Natural killer cell (primary cell): ENCODE results near the gene SPOCK2. TPM values are rescaled to one million over a fixed set of nuclear protein-coding genes. Genes with fewer than 3 reads are reported as not detected.

ENCODE experiments used
- ATAC-seq, 3 donors: fragments of 150-1000 bp in 2 of 3; fragments of 200-7000 bp in 1 of 3; cut with Tn5 transposase; 1 replicate in 1 of 3; 2 replicates in 2 of 3; pipeline ENCODE4 v1.10.0; 2021; ENCODE audit warnings: mild to moderate bottlenecking in 2 of 3, moderate library complexity in 2 of 3
- DNase-seq, 2 donors: peaks; one replicate each; pipeline versions ENCODE4 v3.0.0 to v3.0.0-alpha.2; 2013 to 2021; ENCODE audit warnings: mixed read lengths in 1 of 2
- H3K27ac ChIP-seq: one replicate; pipeline ENCODE4 v1.5.1; 2013; ENCODE audit warnings: mild to moderate bottlenecking, low read length
- H3K27me3 ChIP-seq: one replicate; pipeline ENCODE4 v1.6.1; 2013; ENCODE audit warnings: low read length; ENCODE audit not compliant: control insufficient read depth, insufficient read depth
- H3K36me3 ChIP-seq: one replicate; pipeline ENCODE4 v1.6.1; 2013; ENCODE audit warnings: low read length; ENCODE audit not compliant: control insufficient read depth, insufficient read depth
- H3K4me1 ChIP-seq: one replicate; pipeline ENCODE4 v1.6.1; 2013; ENCODE audit warnings: low read length; ENCODE audit not compliant: control insufficient read depth, insufficient read depth
- H3K4me3 ChIP-seq: one replicate; pipeline ENCODE4 v1.5.1; 2013; ENCODE audit warnings: low read length
- H3K9me3 ChIP-seq: one replicate; pipeline ENCODE4 v1.6.1; 2013; ENCODE audit warnings: low read length; ENCODE audit not compliant: control insufficient read depth, insufficient read depth
- H3K27ac Mint-ChIP-seq, 2 donors: one replicate each; pipeline ENCODE4 v1.8.0; 2022; ENCODE audit warnings: mild to moderate bottlenecking in 2 of 2, mixed read lengths in 2 of 2, moderate library complexity in 1 of 2
- H3K27me3 Mint-ChIP-seq, 2 donors: one replicate each; pipeline ENCODE4 v1.8.0; 2022; ENCODE audit warnings: low read depth in 2 of 2, mixed read lengths in 2 of 2
- H3K36me3 Mint-ChIP-seq: one replicate; pipeline ENCODE4 v1.8.0; 2022; ENCODE audit warnings: mixed read lengths
- H3K4me1 Mint-ChIP-seq, 2 donors: one replicate each; pipeline ENCODE4 v1.8.0; 2022; ENCODE audit warnings: mixed read lengths in 2 of 2
- H3K4me3 Mint-ChIP-seq: one replicate; pipeline ENCODE4 v1.8.0; 2022; ENCODE audit warnings: mild to moderate bottlenecking, moderate library complexity, mixed read lengths
- H3K9me3 Mint-ChIP-seq, 2 donors: one replicate each; pipeline ENCODE4 v1.8.0; 2022; ENCODE audit warnings: mixed read lengths in 2 of 2
- CTCF ChIP-seq: fragments of 200-600 bp; IDR thresholded peaks from one replicate; pipeline ENCODE4 v1.8.0; 2022; ENCODE audit warnings: antibody characterized with exemption
- WGBS: methylation state at CpG from one replicate; pipeline ENCODE4 v1.1.7; 2013; ENCODE audit warnings: missing lambda C conversion rate; ENCODE audit not compliant: insufficient coverage; 5-methylcytosine and 5-hydroxymethylcytosine counted together
- intact Hi-C: fragments of 100-400 bp; cut with micrococcal nuclease; formaldehyde crosslinking; loops from one replicate; pipeline ENCODE4 v1.14.2; 2022
- total RNA-seq, 4 donors: library from RNA; stranded (reverse); fragments of 120-200 nt in 1 of 4; gene quantifications; one replicate each; pipeline versions ENCODE4 v1.2.3 to v1.2.4, GENCODE V29; 2013 to 2022

The SPOCK2 gene
- total RNA-seq, 3 donors from 2014 or later (not counting 1 experiment from before 2014, with no cell fraction given) = 258 to 329 (median 293) TPM

- Mint-ChIP-seq H3K27me3 (peaks cover 0 to 3% of the 10 kb centered on the region in 2 donors), H3K4me1 (peaks cover 19 to 22% of the 10 kb centered on the region in 2 donors), H3K9me3 (no peaks in the 10 kb centered on the region), H3K4me3 (no peak overlapping the region), H3K27ac (no peak overlapping the region), H3K36me3 (peaks cover 8% of the 10 kb centered on the region)
- peaks cover 6% of the 10 kb centered on the region for H3K36me3 ChIP-seq
- 97% methylated on average over 8 of the region's 8 CpGs for WGBS
- no peaks in the 10 kb centered on the region for H3K9me3 ChIP-seq
- intact Hi-C loops = no loop called here
- TF ChIP-seq CTCF = no peak
- no peak for ATAC-seq
- H3K4me1 ChIP-seq = peaks cover 14% of the 10 kb centered on the region
- no peak overlapping the region for H3K27ac ChIP-seq
- H3K27me3 ChIP-seq = no peaks in the 10 kb centered on the region
- DNase-seq = no peak
- no peak overlapping the region for H3K4me3 ChIP-seq
Observed at GRCh38 chr10:72092171-72092924, 4.0 kb upstream of the SPOCK2 start.

- WGBS = 100% methylated on average over 3 of the region's 3 CpGs
- H3K36me3 ChIP-seq = no peaks in the 10 kb centered on the region
- peaks cover 0 to 3% of the 10 kb centered on the region in 2 donors for H3K27me3 Mint-ChIP-seq
- peaks cover 33% of the 10 kb centered on the region for H3K4me1 ChIP-seq
- peaks cover 34 to 39% of the 10 kb centered on the region in 2 donors for H3K4me1 Mint-ChIP-seq
- no peaks in the 10 kb centered on the region for H3K9me3 Mint-ChIP-seq
- no peaks in the 10 kb centered on the region for H3K27me3 ChIP-seq
- H3K4me3 Mint-ChIP-seq = peak overlapping the region; percentile 70
- TF ChIP-seq CTCF = no peak
- H3K27ac Mint-ChIP-seq = peak overlapping the region; percentile 94 to 96
- H3K4me3 ChIP-seq = no peak overlapping the region
- no peaks in the 10 kb centered on the region for H3K9me3 ChIP-seq
- no peaks in the 10 kb centered on the region for H3K36me3 Mint-ChIP-seq
- H3K27ac ChIP-seq = peak overlapping the region; percentile 89
- ATAC-seq (no peak), DNase-seq (peak in 1 of 2 donors; percentile 15)
- intact Hi-C loops = no loop called here
Observed at GRCh38 chr10:72090326-72090725, 2.0 kb upstream of the SPOCK2 start.

- no peaks in the 10 kb centered on the region for H3K9me3 Mint-ChIP-seq
Observed at GRCh38 chr10:72089618-72090017, 1.3 kb upstream of the SPOCK2 start.

More at GRCh38 chr10:72089618-72090017, 1.3 kb upstream of the SPOCK2 start:
- Histone ChIP-seq H3K4me3 (no peak overlapping the region), H3K4me1 (peaks cover 40% of the 10 kb centered on the region), H3K36me3 (no peaks in the 10 kb centered on the region), H3K27me3 (no peaks in the 10 kb centered on the region), H3K27ac (peak overlapping the region; percentile 89), H3K9me3 (no peaks in the 10 kb centered on the region)
- no peak for ATAC-seq
- no peak for TF ChIP-seq CTCF
- peak in 1 of 2 donors; percentile 64 for DNase-seq
- 60% methylated on average over 6 of the region's 6 CpGs for WGBS
- H3K27me3 Mint-ChIP-seq = peaks cover 0 to 3% of the 10 kb centered on the region in 2 donors
- peak overlapping the region; percentile 94 to 96 for H3K27ac Mint-ChIP-seq
- intact Hi-C loops = loop anchor here (5.0 kb wide), 2 partner anchors 42 to 128 kb away; partner anchors contain the start of genes ANAPC16 and ASCC1
- peaks cover 42 to 46% of the 10 kb centered on the region in 2 donors for H3K4me1 Mint-ChIP-seq
- no peaks in the 10 kb centered on the region for H3K36me3 Mint-ChIP-seq
- peak overlapping the region; percentile 70 for H3K4me3 Mint-ChIP-seq
